Activated CD4-positive, alpha-beta T cell treated with anti-CD3 and anti-CD28 coated beads, Interleukin-2, amount 50 U/mL, for 4 hours (primary cell): ENCODE measurements around the gene ADAM22.

Source experiments
- DNase-seq, 2 experiments: peaks; one replicate each; pipeline ENCODE4 v3.0.0-alpha.2; 2020

The ADAM22 gene

DNA sequence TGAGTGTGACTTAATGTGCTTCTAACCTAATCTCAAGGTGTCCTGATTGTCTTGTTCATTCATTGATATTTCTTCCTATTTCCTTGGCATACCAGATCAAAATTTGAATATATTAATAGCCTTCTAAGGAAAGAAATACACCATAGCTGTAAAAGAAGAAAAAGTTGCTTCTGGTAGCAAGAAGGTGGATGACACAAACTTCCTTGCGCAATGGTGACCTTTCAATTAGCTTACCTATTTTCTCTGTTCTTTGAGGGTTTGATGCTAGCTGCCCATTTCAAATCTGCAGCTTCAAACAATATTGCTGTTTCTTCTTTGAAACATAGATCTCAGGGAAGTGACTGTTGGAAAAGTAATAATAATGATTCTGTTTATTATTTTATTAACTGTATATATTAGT is 108.8 kb downstream of the ADAM22 start:
- DNase-seq: no peak

DNA sequence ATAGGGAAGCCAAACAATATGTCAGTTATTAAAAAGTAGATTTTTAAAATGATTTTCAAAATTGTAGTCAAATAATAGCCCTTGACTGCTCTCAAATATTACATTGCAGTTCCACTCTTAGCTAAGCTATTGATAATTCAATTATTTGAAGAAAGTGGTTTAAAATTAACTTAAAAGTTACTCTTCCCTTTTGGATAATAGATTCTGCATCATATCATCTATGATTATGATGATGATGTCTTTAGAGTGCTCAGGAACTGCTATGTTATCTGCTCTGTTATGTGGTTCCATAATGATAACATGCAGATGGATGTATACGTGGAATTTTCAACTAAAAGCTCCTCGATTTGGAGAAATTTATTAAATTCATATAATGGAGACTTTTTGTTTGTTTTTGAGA is 110.0 kb downstream of the ADAM22 start:
- no peak for DNase-seq

DNA sequence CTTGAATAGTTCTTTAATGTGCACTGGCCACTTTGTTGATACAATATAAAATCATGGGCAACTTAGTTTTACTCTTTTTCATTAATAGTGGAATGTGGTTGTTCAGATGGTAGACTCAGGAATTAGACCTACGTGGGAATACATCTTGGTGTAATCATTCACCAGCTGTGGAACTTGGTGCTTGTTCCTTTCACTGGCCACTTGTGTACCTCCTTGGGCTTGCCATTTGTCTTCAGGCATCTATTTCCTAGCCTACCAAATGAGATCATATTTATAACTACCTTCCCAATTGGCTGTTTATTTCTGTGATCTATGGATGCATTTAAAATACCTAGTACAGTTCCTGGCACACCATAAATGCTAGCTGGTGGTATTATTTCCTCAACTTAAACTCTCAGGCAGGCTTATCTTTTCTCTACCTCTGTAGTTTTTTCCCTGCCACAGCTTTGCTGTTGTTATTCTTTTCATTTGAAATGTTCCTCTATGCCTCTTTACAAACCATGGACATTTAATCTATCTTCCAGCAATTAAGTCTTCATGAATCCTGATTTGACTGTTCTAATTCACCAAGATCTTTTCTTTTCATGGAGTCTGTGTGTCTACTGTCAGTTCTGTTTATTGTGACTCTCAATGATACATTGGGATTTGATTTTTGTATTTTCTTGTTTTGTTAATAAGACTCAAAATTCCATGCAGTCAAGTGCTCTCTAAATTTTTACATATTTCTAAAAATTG is 113.0 kb downstream of the ADAM22 start:
- DNase-seq: no peak

DNA sequence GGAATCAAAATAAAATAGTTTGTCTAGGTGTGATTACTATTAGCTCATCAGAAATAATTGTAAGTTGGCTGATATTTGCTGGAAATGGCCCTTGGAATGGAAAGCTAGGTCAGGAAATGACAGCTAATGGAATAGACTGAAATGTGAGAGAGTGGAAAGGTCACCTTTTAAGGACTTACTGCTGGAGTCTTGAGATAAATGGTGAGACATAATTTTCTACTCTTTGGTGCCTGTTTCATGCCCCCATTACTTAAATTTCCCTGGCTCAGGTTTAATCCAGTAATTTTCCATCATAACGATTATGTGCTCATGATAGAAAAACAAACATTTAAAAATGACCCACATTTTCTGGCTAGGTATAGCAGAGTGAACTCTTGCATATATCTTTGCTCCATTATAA is 123.6 kb downstream of the ADAM22 start:
- DNase-seq: no peak

DNA sequence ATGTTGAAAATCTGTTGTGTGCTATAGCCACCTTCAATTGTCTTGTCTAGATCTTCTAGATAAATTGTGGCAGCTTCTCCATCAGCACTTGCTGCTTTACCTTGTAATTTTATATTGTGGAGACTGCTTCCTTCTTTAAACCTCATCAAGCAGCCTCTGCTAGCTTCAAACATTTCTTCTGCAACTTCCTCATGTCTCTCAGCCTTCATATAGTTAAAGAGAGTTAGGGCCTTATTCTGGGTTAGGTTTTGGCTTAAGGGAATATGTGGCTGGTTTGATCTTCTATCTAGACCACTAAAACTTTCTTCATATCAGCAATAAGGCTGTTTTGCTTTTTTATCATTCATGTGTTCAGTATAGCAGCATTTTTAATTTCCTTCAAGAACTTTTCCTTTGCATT is 128.2 kb downstream of the ADAM22 start:
- no peak for DNase-seq

DNA sequence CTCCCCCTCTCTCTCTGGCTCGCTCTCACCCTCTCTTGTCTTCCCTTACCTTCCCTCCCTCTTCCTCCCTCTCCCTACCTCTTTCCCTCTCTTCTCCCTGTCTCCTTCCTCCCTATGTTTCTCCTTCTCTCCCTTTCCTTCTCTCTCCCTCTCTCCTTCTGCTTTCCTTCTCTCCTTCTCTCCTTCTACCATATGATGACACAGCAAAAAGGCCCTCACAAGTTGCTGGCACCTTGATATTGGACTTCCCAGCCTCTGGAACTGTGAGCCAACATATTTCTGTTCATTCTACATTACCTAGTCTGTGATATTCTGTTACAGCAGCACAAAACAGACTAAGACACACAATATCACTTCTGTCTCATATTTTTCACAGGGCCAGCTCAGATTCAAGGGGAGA is 135.0 kb downstream of the ADAM22 start:
- no peak for DNase-seq

DNA sequence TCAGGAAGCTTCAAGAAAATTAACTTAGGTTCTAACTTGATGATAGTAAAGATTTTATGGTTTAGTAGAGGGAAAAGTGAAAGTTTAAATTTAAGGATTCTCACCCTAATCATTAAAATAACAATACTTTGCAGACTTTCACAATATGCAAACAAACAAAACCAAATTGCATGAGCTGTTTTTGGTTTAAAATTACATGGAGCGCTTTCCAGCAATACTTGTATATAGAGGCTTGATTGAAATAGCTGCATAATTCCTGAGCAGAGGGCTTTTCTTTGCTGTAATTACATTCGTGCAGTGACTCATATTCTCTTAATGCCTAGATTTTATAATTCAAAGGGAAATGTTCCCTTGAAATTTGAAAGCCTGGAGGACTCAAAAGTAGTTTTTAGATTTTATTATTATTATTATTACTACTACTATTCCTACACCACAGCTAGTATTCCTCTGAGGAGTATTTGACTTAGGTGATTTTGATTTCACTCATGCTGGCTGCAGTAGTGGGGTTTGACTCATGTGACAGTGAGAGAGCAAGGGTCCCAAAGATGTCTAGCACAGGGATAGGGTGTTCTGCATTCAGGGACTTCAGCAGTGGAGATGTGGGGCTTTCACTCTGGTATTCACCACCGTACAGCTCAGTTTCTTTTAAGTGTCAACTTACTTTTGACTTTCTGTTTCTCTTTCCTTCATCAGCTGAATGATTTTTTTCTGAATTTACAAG is 138.1 kb downstream of the ADAM22 start:
- no peak for DNase-seq

DNA sequence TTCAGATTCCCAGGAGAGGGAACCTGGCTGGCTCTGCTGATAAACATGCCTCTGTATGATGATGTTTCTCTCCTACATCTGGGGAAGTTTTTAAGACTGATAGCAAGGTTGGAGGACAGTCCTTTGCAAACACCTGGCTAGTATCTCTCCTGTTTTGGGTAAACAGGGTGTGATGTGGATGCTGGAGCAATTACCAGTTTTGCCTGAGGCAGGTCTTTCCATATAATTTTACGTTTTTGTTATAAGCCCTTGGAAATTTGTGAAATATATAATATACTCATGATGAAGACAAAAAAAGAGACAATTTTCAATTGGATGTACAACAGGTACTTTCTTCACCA is 138.6 kb downstream of the ADAM22 start:
- DNase-seq: no peak

DNA sequence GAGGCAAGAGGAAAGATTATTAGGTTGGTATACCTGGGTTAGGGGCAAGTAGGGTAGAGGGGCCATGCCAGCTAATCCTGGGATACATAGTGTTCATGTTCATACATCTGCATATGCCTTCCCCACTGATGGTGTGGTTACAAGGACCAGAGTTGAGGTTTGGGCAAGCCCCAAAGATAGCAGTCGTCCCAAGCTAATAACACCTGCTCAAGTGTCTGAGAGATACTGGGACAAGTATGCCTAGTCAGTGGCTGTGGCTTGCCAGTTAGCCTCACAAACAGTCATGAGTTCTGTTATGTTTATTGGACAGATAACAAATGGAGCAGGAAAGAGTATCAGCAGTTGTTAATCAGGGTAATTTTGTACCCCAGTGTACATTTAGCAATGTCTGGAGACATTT is 139.6 kb downstream of the ADAM22 start:
- DNase-seq: no peak

DNA sequence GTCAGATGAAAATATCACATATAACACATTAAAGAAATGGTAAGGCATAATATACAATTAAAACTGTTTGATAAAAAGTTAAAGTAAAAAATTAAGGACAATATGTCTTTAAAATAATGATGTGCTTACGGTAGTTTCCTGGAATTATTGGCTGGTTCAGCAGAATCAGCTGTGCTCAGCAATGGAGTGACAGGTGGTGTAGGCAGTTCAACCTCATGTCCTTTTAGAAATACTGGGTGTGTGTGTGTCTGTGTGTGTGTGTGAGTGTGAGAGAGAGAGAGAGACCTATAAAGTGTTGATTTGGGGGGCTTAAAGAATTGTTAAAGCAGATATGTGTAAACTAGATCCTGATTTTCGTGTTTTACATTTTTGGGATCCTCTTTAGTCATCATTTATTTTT is 141.2 kb downstream of the ADAM22 start:
- DNase-seq: no peak

DNA sequence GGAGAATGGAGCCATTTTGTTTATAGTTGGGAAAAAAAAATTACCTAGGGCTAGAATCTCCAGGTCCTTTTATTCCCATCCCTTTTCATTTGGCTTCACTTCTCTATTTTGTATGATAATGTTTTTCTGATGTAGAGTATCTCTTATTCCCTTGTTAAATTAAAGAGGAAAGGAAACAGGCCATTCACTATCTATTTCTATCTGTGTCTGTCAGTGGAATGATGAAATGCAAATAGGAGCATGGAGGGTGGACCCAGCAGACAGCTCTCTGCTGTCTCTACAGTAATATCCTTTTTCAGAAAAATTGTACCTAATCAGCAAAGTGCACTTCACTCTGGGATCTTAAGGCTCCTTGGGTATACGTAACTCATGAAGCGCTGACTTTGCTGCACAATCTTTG is 149.8 kb downstream of the ADAM22 start:
- DNase-seq: no peak

DNA sequence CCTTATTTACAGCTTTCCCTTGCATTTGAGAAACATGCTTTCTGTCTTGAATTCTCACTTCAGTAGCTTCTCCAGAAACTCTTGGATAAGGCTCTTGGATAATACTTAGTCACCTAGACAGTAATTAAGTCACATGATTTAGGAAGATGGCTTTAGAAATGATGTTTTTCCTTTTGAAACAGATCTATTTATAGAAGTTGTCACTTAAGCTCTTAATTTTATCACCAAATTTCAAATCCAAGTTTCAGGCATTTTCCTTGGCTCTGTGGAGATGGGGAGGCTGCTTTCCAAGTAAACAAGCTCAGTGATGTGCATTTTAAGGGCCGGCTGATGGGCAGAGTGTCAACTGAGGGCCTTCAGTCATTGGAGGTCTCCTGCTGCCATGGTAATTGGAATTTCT is 155.5 kb downstream of the ADAM22 start:
- DNase-seq: no peak

DNA sequence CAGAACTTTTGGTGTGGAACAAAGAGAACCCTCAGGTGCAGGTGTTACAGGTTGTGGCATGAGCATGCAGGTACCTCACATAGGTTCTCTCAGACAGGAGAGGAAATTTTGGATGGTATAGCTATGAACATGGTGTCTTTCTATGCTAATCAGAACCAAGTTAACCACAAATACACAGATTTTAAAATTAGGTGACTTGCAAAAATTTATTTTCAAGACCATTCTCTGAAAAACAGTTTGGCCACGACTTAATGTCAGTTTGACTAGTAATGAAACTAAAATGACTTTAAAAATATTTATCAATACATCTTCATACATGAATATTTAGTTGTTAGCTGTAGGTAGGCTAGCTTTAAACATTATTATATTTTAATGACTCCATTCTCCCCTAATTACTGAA is 156.2 kb downstream of the ADAM22 start:
- DNase-seq: no peak

DNA sequence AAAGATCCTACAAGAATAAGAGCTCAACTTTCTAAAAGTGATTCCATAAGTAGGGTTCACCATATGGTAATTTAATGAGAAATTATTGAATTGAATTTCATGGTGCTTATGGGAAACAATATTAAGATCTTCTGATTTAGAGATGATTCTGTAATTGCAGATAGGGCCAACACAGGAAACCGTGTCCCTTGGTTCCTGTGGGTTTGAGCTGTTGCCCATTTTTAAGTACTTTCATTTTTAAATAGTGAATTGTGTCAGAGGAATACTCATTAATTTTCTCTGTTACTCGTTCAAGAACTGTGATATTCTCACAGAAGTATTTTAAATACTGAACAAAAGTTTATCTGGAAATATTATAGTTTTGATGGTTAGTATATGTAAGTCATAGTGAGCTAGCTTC is 156.6 kb downstream of the ADAM22 start:
- DNase-seq: no peak

DNA sequence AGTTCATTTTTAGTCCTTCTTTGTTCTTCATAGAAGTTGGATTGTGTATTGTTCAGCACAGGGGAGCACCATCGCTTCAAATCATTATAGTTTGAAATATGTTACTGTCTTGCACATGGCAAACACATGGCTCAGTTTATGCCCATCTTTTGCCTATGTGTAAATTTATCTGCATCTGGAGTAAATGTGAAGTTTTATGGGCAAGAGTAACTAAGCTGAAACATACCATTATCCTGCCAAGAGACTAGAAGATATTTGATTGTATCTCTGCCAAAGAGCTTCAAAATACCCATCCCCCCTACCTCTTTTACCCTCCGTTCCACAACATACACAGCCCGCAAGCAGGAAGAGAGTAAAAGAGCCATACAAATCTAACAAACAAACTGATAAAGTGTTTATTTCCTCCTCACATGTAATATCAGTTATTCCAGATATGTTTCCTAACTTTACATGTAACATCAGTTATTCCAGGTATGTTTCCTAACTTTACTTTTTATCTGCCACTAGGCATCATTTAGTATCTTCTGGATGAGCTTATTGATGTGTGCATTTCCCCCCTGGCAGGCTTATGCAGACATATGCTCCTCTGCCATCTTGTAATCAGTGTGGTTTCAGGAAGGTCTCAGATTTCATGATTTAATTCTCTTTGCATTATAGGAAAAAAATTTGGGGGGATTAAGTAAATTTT is 158.1 kb downstream of the ADAM22 start:
- no peak for DNase-seq

DNA sequence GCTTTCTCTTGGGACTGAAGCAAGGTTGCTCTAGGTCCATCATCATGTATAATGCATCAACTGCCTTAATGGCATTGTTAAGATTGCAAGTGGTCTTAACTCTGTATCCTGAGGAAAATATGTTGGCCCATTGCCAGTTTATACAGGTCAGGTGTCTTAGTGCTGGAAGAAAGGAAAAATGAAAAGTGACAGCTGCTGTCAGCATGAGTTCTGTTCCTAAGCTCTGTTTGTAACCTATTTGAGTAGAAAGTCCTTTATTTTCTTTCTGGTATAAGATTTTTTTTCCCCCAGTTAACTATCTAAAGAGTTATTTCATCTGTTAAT is 158.6 kb downstream of the ADAM22 start:
- no peak for DNase-seq

DNA sequence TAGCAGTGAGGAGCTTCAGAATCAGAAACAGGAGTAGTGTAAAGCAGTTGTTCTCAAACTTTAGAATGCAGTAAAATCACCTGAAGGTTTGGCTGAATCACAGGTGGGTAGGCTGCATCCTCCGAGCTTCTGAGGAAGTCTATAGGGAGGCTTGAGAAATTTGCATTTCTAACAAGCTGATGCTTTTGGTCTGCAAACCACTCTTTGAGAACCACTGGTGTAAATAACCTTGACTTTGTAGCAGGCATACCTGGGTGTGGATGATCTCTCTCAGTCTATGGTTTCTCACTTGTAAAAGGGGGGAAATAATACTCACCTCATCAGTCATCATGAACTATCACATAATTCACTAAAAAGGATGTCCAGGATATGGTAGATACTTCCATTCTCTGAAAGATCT is 167.7 kb downstream of the ADAM22 start:
- no peak for DNase-seq

DNA sequence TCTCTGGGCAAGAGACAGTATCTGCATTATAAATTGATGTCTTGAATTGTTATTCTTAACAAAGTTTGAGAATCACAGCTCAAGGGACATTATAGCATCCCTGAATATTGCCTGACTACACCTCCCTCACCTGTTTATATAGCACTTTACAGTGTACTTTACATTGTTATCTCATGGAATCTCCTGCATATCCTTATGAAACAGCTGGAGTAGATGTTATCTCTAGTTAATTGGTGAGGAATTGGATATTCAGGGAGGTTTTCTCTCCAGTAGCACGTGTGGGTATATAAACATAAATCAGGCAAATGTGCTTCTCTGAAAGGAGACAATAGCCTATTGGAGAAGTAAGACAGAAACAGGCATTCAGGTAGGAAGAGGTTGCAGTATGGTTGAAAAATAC is 168.6 kb downstream of the ADAM22 start:
- DNase-seq: no peak

DNA sequence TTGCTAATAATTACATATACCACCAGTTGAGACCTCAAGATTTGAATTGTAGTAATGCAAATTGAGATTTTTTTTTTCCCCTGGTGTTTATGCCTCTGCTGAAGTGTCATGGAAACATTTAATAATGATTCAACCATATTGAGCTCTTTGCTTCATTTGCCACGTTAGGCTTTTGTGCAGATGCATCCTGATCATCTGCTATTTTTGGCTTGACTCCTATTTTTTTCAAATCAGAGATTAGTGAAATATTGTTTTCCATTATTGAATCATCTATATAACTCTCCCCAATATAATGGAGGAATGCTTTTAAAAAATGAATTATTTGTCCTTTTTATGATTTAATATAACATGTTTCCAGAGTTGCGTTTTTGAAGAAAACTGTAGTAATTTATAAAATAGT is 170.7 kb downstream of the ADAM22 start:
- DNase-seq: no peak

DNA sequence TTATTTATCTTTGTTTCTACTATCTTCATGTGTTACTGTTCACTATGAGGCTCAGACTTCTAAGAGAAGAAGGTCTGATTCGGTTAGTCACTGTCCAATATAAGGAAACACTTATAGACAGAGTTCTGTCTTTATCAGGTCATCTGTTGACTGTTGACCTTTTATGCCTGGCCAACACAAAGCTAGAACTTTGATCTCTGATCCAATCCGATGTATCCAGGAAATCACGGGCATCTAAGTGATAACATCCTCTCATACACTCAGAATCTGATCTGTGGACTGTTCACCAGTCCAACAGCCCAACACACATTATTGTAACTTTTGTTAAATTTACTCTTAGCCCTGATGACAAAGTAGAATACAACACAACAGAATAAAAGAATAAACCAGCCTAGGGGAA is 171.2 kb downstream of the ADAM22 start:
- no peak for DNase-seq

DNA sequence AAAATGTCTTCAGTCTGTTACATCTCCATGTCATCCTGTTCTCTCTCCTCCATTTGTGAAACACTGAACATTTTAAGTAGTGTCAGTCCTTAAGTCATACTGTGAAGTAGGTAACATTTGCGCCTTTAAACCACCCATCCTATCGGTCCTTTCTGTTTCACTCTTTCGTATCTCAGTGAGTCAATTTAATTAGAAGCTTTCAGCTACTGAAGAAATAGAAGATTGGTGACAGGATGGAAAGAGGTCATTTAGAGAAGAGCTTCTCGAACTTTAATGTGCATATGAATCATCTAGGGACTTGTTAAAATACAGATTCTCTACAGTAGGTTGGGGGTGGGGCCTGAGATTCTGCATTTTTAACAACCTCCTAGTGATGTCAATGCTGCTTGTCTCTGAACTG is 172.4 kb downstream of the ADAM22 start:
- DNase-seq: no peak

DNA sequence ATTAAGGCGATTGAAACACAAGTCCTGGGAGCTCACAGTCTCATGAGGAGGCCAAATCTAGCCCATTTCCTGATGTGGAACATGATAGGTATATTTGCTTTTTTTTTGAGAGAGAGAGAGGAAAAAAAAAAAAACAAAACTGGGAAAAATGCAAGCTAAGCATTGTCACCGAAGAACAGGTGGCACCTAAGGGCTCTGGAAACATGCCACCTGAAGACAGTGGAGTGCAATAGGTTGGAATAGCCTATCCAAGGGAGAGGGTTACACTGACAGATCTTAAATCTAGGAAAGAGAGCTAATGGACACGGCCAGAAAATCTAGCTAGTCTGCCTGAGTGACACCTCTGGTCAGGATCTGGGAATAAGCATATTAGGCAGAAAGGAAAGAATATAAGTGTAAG is 175.6 kb downstream of the ADAM22 start:
- DNase-seq: no peak

DNA sequence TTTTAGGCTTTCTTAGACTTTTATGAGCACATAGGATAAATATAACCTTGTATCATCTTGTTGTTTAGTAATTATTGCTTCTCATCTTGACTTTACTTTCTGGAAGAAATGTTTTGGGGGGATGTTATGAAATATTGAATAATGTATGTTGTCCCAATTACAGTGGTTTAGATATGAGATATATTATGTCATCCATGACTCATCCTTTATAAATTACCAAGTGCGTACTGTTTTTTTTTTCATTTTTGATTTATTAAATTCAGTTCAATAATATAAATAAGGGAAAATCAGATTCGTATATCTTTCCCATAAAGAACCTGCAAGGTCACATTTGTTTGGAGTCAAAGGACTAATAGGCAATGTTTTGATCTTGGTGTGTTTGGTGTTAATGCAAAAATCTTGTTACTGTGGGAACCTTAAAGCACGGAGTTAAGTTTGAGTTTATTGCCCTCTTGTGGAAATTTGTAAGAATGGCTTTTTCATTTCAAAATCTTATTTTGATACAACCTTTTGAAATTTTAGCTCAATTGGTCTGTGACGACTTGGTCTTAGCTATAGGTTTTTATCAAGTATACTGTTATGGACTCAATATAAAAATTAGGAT is 177.2 kb downstream of the ADAM22 start:
- no peak for DNase-seq

DNA sequence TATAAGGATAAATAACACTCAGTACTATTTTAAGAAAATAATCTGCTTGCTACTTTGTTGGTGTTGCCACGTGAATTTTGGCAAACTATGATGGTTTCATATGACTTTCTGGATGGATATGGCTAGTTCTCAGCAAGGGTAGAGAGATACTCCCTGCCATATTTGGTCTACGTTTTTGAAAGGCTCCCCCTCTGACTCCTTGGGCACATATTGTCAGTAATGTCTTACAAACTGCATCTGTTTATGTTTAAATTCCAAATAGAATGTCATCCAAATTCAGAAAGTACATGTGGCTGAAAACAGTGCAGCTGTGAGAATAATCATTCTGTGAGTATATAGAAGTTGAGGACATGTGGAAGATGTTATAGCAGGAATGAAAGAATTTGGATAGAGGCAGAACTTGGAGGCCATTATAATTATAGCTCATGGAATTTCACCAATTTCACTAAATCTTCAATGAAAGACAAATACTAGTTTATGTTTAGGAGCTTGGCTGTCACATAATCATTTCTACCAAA is 178.0 kb downstream of the ADAM22 start:
- no peak for DNase-seq
